ENCODE results near the gene BAG5.

Gene BAG5

GRCh38 chr14:103563844-103564505, 1.5 kb upstream of the BAG5 start:
- DNase-seq (ENCODE audit: low read depth in 2 of 2): no peak

GRCh38 chr14:103563226-103563620, 766 bp upstream of the BAG5 start:
- DNase-seq (ENCODE audit: low read depth in 2 of 2): no peak

DNA sequence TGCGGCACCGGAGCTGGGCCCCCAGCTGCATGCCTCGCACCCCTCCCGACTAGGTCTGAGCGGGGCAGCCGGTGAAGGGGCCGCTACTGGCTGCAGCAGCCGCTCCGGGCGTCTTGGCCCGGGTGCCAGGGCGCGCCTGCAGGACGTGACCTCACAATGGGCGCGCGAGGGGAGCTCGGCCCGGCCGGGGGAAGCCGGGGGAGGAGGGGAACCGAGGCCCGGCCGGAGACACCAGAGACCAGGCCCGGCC, 353 bp downstream of the BAG5 start:
- DNase-seq (ENCODE audit: low read depth in 2 of 2): no peak

GRCh38 chr14:103561381-103562178, 877 bp downstream of the BAG5 start:
- peak in 1 of 2 donors; percentile 28 for DNase-seq (ENCODE audit: low read depth in 2 of 2)

DNA sequence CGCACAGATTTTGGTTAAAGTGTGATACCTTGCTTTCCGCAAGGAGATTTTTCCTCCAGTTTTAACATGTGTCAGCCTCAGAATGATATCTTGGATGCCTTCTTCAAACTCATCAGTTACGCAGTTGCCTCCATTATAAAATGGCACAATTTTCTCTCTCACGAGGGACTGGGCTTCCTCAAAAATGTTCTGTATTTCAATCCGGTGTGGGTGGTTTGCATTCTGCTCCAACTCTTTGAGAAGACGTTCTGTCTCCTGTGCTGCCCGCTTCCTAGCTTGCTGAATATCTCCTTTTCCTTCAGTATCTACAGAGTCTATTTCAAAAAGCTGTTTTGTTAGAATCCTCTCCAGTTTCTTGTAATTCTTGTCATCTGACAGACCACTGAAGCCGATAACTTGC, 1.8 kb downstream of the BAG5 start:
- DNase-seq (ENCODE audit: low read depth in 2 of 2): no peak

DNA sequence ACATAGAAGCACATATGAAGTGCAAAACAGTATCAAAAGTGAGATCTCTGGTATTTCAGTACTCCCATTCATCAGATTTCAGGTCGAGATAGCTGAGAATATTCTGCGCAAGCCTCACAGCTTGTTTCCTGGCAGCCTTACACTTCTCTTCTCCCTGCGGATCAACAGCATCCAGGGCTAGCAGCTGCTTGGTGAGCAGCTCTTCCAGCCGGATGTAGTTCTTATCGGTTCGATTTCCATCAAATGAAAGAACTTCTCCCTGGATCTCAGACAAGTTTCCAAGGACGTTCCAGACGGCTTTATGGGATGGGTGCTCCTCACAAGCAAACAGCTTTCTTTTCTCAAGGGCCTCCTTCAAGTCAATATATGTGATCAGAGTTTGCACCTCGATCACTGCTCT, 2.7 kb downstream of the BAG5 start:
- DNase-seq (ENCODE audit: low read depth in 2 of 2): no peak

DNA sequence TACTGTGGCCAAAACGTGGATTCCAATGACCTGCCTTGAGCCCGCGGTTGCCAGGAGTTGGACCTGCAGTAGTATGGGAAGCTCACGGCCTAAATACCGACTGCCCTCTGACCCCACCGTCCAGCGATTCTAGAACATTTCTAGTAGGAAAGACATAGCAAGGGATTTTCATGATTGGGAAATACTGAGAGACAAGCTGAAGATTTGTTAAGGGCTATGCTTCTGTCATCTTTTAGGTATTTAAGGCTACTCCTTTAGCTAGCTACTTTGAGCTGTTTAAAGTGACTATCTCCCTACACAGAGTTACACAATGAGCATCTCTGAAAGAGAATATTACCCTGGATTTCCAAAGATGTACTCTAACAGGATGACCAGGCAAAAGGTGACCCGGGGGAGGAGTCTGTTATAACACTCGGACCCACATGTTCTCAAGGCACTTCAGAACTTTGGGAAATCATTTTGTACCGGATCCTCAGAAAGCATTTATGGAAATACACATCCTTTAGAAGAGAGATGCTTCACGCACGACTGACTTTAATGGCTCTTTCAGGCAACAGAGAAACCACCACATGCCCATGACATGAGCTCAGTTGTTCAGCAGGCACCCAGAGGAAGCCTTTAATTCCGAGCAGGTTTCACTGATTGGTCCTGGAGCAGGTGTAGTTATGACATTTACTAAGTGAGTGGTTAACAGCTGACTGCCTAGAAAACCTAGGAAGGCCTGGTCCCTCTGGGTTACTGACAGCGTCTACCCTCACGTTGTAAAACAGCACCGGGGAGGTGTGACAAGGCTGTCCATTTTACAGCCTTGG, 4.2 kb downstream of the BAG5 start:
- no peak for DNase-seq (ENCODE audit: low read depth in 2 of 2)

DNA sequence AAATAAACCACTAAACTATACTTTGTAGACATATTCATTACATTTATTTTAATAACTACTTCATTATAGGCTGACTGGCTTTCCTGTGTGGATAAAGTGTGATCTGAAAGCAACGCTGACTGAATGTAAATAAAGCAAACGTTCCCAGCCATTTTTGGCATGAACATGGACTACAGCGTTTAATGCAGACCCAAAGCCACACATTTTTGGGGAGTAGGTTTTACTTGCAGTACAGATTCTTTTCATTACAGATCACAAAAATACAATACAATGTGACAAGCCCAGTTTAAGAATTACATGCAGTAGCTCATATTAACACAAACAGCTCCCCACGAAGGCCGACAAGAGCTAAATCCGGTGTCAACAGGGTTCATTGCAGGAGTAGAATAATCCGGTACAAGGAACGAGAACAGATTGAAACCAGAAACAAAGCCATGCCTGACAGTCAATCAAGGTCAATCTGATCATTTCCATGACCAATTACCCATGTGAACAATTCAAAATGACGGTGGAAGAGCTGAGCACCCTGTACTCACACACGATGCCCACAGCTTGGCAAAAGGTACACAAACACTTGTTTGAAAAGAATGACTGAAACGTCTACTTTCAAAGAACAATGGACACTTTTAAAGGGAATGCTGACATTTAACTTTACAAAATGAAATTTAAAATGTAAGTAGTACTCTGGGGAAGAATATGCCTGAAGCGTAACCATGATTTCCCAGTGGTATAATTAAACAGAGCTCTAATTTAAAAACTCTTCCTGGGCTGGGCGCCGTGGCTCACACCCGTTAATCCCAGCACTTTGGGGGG, 5.3 kb downstream of the BAG5 start:
- DNase-seq (ENCODE audit: low read depth in 2 of 2): no peak

- DNase-seq (ENCODE audit: low read depth in 2 of 2): no peak
Observed at GRCh38 chr14:103555559-103556337, 6.7 kb downstream of the BAG5 start.

DNA sequence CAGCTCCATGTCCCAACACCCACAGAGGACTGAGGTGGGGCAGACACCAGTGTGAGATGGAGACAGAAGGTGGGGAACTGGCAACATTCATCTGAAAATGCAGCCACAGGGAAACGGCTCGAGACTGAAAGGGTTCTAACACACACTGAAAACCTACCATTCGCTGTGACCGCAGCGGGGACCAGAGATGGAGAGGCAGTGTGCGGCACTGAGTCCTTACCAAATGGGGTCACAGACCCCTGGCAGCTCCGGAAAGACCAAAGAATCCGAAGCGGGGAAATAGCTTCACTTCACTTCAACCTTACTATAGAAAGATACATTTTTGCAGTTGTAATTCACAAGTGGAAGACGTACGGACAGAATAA, 9.6 kb downstream of the BAG5 start:
- DNase-seq (ENCODE audit: low read depth in 2 of 2): no peak

DNA sequence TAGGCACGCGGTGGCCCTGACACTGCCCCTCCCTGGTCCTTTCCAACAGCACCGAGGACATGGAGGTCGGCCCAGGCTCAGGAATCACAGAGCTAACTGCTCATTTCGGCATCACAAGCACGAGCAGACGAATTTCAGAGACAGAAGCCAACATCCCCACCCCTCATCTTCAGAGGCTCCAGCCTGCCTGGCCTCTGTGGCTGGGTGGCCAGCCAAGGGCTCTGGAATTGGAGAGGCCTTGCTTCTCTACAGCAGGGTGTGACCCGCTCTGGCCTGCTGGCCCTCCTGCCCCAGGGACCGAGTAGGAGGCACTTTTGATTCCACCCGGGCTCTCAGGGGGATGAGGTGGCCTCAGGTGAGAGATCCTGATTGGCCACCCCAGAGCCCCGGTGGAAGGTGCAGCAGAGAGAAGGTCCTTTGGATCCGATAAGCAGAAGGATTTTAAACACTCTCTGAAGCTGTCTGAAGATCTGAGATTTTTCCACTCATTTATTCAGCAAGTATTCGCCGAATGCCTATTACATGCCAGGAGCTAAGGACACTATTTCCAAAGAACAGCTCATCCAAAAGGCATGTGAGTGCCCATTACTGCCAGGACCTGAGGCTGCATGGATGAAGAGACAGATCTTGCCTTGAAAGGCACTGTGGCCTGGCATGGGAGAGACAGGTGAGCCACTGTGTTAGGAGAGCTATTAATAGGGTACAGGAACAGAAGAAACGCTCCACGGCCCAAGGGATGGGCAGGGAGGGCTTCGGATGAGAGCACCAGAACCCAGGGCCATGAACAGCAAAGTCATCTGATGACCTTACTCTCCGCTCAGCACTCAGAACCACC, 10.2 kb downstream of the BAG5 start:
- DNase-seq (ENCODE audit: low read depth in 2 of 2): no peak

DNA sequence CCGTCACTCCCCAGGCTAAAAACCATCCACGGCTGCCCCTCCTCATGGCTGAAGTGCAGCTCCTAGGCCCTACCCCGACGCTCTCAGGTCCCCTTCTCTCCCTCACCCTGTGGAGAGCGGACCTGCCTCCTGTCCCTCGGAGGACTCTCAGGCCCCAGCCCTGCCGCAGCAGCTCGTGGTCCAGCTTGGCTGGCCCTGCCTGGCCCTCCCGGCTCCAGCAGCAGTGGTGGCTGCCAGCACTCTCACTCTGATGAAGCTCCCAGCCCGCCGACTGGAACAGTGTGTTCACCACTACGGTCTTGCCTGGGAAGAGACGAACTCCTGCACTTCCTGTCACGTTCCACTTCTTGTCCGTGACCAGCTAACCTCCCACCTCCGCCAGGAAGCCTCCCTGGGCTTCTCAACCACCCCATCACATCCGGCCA, 11.1 kb downstream of the BAG5 start:
- DNase-seq (ENCODE audit: low read depth in 2 of 2): no peak

GRCh38 chr14:103550451-103551337, 11.8 kb downstream of the BAG5 start:
- DNase-seq (ENCODE audit: low read depth in 2 of 2): no peak

- DNase-seq (ENCODE audit: low read depth in 2 of 2): no peak
Observed at GRCh38 chr14:103549361-103550311, 12.8 kb downstream of the BAG5 start.

DNA sequence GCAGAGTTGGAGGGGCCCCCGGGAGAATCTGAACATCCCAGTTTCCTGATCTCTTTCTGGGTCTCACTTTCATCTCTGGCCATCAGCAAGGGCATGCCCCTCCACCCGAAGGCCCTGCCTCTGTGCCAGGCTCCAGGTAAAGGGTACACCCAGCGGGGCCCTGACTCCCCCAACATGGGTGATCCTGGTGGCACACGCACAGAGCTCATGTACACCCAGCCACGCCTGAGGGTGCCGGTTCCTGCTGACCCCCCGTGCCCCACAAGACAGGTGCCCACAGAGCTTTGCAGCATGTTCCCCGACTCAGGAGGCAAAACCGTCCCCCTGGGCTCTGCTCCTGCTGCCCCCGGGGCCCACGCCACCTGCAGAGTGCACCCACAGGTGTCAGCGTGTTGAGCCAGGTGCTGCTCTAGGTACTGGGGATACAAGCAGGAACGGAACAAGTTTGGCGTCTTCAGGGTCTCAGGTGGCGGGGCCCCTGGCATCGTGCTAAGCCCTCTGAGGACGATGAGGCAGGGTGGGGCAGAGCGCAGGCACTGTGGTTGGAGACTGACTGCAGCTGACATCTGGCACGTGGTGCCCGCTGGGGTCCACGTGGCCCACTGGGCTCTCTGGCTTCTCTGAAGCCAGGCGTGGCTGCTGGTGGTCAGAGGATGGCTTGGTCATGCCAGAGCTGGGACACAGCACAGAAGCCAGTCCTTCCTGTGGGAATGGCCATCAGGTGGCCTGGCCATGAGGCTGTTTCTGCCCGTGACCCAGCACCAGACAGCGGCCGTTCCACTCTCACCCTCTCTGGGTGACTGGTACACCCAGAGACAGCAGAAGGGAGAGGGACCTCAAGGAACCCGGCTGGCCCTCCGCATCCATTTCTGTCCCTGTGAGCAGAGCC, 13.8 kb downstream of the BAG5 start:
- DNase-seq (ENCODE audit: low read depth in 2 of 2): no peak

- DNase-seq (ENCODE audit: low read depth in 2 of 2): no peak
Observed at GRCh38 chr14:103547941-103548462, 14.5 kb downstream of the BAG5 start.

DNA sequence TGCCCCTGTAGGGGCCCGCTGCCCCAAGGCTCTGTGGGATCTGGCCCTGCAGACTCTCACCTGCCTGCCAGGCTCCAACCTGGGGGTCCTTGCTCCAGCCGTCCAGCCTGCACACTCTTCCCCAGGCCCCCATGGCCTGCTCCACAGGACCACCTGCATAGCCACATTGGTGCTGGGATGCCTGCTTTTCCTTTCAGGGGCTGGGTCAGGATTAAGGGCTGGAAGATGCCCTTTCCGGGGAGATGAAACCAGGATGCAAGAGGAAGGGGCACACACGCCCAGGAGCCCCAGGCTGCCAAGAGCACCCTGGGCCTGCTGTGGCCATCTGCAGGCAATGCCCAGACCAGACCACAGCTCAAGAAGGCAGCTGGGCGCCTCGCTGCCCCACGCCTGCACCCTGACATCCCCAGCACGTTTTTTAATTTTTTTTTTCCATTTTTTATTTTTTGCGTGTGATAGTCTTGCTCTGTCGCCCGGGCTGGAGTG, 15.0 kb downstream of the BAG5 start:
- no peak for DNase-seq (ENCODE audit: low read depth in 2 of 2)
